Nephron (organoid): ENCODE data around the gene TACC2.

Experiments
- H3K27ac Mint-ChIP-seq, 3 experiments: 2 replicates each; pipeline ENCODE4 v1.8.0; 2020; ENCODE audit warnings: mixed read lengths in 3 of 3, mild to moderate bottlenecking in 2 of 3, moderate library complexity in 1 of 3
- H3K27me3 Mint-ChIP-seq: 2 replicates; pipeline ENCODE4 v1.8.0; 2021; ENCODE audit warnings: low read depth, mild to moderate bottlenecking, moderate library complexity, mixed read lengths
- H3K36me3 Mint-ChIP-seq: 2 replicates; pipeline ENCODE4 v1.8.0; 2020; ENCODE audit warnings: low read depth, mixed read lengths
- H3K4me1 Mint-ChIP-seq: 2 replicates; pipeline ENCODE4 v1.8.0; 2020; ENCODE audit warnings: mixed read lengths
- H3K4me3 Mint-ChIP-seq, 3 experiments: 2 replicates each; pipeline ENCODE4 v1.8.0; 2020; ENCODE audit warnings: mild to moderate bottlenecking in 3 of 3, mixed read lengths in 3 of 3, moderate library complexity in 2 of 3
- H3K9me3 Mint-ChIP-seq: 2 replicates; pipeline ENCODE4 v1.8.0; 2020; ENCODE audit warnings: mixed read lengths
- TF ChIP-seq, protein P1 (sequence below), 3 experiments: fragments of 200-600 bp; sonication (generic); IDR thresholded peaks; one replicate each; pipeline ENCODE4 v1.5.0; 2021; ENCODE audit warnings: antibody characterized with exemption in 3 of 3; ENCODE audit not compliant: unreplicated experiment in 3 of 3

TACC2 gene

DNA sequence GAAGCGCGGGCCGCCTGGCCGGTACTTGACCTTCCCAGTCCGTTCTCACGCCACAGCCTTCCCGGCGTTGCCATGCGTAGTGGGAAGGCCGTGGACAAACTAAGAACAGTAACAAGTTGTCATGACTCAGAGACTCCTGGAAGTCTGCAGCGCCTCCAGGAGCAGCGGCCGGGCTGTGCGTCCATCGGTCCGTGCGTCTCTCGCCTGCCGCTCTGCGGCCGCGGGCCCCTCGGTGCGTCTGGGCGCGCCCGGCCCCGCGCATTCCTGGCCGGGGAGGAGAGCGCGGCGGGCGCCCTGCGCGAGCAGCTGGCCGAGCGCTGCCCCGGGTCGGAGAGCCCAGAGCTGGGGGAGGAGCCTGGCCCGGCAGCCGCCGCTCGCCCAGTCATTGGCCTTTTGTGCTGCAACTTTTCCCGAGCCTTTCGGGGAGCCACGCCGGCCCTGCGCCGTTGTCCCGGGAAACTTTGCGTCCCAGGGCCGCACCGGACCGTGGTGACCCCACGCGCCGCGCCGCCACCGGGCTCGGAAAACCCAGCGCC, 123.7 kb downstream of the TACC2 start:
- no peaks in the 10 kb centered on the region for H3K36me3 Mint-ChIP-seq
- H3K27ac Mint-ChIP-seq, result peak overlapping the region; percentile 73 to 92 (median 89)
- H3K4me3 Mint-ChIP-seq, result peak overlapping the region; percentile 76 to 88 (median 87)
- TF ChIP-seq, protein P1, sequence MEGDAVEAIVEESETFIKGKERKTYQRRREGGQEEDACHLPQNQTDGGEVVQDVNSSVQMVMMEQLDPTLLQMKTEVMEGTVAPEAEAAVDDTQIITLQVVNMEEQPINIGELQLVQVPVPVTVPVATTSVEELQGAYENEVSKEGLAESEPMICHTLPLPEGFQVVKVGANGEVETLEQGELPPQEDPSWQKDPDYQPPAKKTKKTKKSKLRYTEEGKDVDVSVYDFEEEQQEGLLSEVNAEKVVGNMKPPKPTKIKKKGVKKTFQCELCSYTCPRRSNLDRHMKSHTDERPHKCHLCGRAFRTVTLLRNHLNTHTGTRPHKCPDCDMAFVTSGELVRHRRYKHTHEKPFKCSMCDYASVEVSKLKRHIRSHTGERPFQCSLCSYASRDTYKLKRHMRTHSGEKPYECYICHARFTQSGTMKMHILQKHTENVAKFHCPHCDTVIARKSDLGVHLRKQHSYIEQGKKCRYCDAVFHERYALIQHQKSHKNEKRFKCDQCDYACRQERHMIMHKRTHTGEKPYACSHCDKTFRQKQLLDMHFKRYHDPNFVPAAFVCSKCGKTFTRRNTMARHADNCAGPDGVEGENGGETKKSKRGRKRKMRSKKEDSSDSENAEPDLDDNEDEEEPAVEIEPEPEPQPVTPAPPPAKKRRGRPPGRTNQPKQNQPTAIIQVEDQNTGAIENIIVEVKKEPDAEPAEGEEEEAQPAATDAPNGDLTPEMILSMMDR (IDR thresholded peaks at IDR 0.05; ENCODE audit: unreplicated experiment in 3 of 3), result no peak
- peaks cover 49% of the 10 kb centered on the region for H3K4me1 Mint-ChIP-seq
- H3K27me3 Mint-ChIP-seq, result peaks cover 4% of the 10 kb centered on the region
- H3K9me3 Mint-ChIP-seq, result no peaks in the 10 kb centered on the region

DNA sequence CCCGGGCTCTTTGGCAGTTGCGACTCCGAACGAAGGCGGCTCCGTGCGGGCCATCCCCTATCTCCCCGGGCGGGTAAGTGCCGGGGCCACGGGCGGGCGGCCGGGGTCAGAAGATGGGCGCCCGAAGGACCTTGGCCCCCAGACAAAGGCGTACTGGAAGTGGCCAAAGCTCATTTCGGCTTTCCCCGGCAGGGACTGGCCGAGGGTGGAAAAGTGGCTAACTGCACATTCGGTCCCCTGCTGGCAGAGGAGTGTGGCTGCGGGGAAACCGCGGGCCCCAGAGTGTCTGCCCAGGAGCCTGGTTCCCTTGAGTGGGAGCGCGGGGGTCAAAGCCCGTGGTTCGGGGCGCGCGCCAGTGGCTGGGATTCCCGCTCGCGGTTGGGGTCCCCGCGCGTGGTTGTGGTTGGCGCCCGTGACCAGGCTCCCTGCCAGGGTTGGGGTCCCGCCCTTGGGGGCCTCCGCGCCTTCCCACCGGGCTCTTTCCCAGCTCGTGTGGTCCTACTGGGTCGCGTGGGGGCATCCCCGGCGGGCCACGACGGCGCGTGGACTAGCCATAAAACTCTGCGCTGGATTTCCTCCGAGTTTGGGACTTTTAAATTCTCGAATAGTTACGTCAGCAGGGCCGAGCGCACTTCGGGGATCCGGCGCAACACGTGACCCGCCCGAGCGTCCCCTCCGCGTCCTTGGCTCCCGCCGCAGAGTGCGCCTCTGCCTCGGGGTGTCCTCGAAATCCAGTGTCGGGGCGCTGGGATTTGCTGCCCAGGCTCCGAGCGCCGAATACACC, 124.4 kb downstream of the TACC2 start:
- peaks cover 52% of the 10 kb centered on the region for H3K4me1 Mint-ChIP-seq

DNA sequence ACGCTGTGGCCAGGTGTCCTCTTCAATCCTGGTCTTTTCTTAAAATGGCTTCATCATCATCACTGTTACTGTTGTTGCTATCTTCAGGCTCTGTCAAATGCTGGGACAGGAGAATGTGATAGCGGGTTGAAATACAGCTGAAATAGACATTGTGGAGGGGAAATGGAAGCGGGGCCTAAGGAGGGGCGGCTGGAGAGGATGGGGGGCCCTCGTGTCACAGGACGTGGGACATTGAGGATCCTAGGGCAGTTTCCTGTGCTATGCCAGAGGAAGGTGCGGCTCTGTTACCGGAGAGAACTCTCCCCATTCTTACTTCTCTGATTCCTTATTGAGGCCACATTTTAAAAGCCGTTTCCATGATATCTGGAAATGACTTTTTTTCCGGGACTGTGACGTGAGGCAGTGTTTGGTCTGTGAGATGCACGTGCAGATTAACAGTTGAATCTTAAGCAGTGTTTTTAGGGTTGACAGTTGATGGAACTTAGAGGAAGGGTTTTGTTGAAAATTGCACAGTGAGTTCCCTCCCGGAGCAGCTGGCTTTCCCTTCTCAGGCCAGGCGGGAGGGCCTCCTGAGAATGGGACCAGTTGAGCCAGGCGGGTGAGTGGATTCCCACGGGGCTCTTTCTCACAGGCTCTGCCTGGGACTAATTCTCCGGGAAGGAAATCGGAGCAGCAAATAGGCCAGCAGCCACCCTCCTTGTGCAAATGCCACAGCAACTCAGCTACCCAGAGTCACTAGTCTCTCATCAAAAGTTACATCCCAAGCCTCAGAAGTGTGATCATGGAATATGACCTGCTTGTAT, 125.2 kb downstream of the TACC2 start:
- peak overlapping the region; percentile 24 to 77 (median 55) for H3K27ac Mint-ChIP-seq
- TF ChIP-seq, protein P1 (IDR thresholded peaks at IDR 0.05; ENCODE audit: unreplicated experiment in 3 of 3), result no peak
- H3K4me3 Mint-ChIP-seq, result peak overlapping the region; percentile 76 to 84 (median 83)
- H3K4me1 Mint-ChIP-seq, result peaks cover 59% of the 10 kb centered on the region
- H3K36me3 Mint-ChIP-seq, result no peaks in the 10 kb centered on the region
- no peaks in the 10 kb centered on the region for H3K9me3 Mint-ChIP-seq
- peaks cover 4% of the 10 kb centered on the region for H3K27me3 Mint-ChIP-seq

More for the DNA sequence above, 124.4 kb downstream of the TACC2 start:
- Mint-ChIP-seq H3K36me3 (no peaks in the 10 kb centered on the region), H3K9me3 (no peaks in the 10 kb centered on the region), H3K4me3 (peak overlapping the region; percentile 76 to 87 (median 84)), H3K27ac (peak overlapping the region; percentile 24 to 77 (median 56)), H3K27me3 (peaks cover 4% of the 10 kb centered on the region)
- TF ChIP-seq, protein P1 (IDR thresholded peaks at IDR 0.05; ENCODE audit: unreplicated experiment in 3 of 3), result peak; percentile 59 to 80 (median 67)

DNA sequence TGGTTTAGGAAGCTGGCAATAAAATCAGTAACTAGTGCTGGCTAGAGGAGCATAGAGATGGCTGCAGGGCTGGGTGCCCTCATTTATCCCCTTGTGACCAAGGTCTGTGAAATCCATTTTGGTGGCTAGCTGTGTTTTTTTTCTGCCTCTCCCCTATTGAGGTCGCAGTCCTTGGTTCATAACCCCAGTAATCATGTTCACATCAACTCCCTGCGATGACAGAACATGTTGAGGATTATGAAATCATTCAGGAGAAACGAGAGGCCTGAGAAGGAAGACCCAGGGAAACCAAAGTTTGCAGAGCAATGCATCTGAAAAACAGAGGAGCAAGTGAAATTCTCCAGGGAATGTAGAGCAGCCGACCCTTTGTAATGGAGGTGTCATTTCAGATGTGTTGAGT, 126.9 kb downstream of the TACC2 start:
- peaks cover 59% of the 10 kb centered on the region for H3K4me1 Mint-ChIP-seq
- no peaks in the 10 kb centered on the region for H3K36me3 Mint-ChIP-seq
- H3K27me3 Mint-ChIP-seq, result peaks cover 4% of the 10 kb centered on the region
- H3K4me3 Mint-ChIP-seq, result peak overlapping the region in 2 of 3 experiments; percentile 83 to 84
- no peaks in the 10 kb centered on the region for H3K9me3 Mint-ChIP-seq
- TF ChIP-seq, protein P1 (IDR thresholded peaks at IDR 0.05; ENCODE audit: unreplicated experiment in 3 of 3), result no peak
- H3K27ac Mint-ChIP-seq, result peak overlapping the region in 1 of 3 experiments; percentile 22

DNA sequence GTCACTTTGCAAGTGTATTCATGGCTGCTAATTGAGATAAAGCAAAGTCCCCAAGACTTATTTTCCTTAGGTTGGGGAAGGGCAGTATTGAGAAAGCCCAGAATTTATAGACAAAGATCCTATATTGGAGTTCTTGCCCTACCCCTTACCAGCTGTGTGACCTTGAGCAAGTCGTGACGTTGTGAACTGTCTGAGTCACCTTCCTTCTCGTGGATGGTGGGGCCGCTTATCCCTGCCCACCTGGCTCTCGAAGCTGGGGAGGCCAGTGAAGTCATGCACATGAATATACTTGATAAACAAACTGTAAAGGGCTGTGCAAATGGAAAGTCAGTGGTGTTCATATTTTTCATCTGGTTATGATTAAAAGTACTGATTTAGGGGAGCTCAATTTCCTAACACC, 127.4 kb downstream of the TACC2 start:
- peak overlapping the region in 2 of 3 experiments; percentile 19 to 31 for H3K4me3 Mint-ChIP-seq

More for the DNA sequence above, 127.4 kb downstream of the TACC2 start:
- Mint-ChIP-seq H3K9me3 (no peaks in the 10 kb centered on the region), H3K36me3 (no peaks in the 10 kb centered on the region), H3K27me3 (peaks cover 4% of the 10 kb centered on the region), H3K27ac (peak overlapping the region in 1 of 3 experiments; percentile 22), H3K4me1 (peaks cover 59% of the 10 kb centered on the region)
- TF ChIP-seq, protein P1 (IDR thresholded peaks at IDR 0.05; ENCODE audit: unreplicated experiment in 3 of 3), result no peak
